ENCODE measurements around the gene CERT1.
A peak's percentile ranks its signal among the peaks of the same experiment; 100 is the strongest.

CERT1 gene

DNA sequence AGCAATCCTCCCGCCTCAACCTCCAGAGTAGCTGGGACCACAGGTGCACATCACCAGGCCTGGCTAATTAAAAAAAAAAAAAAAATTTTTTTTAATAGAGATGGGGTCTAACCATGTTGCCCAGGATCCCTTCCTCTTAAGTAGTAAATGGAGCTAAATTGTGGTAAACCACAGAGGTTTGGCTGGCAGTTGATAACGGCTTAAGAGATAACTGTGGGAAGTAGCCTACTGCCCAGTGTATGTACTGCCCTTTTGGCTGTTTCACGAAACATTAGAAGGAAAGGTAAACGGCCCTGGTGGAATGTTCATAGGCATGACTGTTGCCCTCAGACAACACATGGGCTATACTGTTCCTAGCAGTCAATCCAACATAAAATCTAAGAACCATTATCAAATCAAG is 130.0 kb downstream of the CERT1 start:
- no peak for DNase-seq

DNA sequence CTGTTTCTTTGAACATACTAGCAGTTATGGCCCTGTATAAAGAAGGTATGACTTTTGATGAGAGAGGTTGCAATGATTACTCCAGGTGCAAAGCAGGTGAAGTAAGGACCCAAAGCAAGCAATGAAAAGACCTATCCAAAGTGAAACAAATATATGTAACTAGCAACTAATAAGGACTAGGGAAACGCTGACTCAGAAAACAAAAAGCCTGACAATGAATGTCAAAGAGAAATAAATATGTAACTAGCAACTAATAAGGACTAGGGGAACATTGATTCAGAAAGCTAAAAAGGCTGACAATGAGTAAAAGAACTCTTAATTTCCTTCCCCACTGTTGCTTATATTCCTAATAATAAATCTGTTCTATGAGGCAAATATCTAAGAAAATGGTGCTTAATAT is 131.3 kb downstream of the CERT1 start:
- DNase-seq = no peak

DNA sequence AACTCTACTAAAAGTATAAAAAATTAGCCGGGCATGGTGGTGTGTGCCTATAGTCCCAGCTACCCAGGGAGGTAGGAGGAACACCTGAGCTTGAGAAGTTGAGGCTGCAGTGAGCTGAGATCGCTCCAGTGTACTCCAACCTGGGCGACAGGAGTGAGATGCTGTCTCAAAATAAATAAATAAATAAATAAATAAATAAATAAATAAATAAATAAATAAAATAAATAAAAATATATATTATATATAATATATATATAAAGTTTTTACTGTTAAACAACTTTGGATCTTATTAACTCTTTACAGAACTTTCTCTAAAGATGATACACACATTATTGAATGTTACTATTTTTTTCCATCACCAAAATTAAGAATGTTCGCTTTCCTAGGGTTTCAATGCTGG is 136.0 kb downstream of the CERT1 start:
- DNase-seq = no peak

GRCh38 chr5:75374394-75374814 is 137.0 kb downstream of the CERT1 start:
- DNase-seq = no peak

DNA sequence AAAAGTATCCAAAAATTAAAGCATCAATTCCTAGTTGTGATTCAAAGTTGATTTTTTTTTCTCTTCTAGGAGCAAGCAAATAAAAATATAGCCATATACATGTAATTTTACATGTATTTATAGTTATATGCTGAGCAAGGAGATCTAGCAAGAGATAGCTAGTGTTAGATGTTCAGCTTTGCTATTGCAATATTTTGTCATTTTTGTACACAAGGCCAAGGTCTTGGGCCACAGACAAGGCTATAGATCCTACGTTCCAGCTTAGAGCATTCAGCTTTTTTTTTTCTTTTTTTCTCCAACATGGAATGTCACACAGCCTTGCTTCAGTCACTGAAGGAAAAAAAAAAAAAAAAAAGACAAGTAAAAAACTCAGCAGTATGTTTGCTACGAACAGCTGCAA is 137.6 kb downstream of the CERT1 start:
- no peak for DNase-seq

GRCh38 chr5:75368391-75368790 is 143.0 kb downstream of the CERT1 start:
- DNase-seq = no peak

- DNase-seq = no peak
Measured at GRCh38 chr5:75367401-75367800, 144.0 kb downstream of the CERT1 start.

- peak; percentile 12 for DNase-seq
Measured at GRCh38 chr5:75366787-75367186, 144.6 kb downstream of the CERT1 start.

DNA sequence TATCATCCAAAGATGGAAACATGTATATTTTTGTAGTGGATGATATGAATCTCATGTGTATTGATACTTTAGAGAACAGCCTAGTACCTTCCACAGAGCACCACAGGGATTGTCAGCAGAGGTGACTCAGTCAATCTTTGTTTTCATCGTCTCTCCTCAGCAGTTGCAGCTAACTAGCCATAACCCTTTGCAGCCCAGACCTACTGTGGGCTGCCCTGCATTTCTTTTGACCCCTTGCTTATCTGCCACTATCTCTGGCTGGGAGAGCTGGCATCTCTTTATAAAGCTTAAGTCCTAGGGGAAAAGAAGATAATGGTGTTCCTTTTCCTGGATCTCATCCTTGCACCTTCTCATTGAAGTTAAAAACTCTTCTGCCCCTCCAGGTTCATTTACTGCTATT is 145.7 kb downstream of the CERT1 start:
- DNase-seq = no peak

GRCh38 chr5:75364571-75365280 is 146.7 kb downstream of the CERT1 start:
- no peak for DNase-seq

- no peak for DNase-seq
Measured at GRCh38 chr5:75363726-75364495, 147.5 kb downstream of the CERT1 start.

DNA sequence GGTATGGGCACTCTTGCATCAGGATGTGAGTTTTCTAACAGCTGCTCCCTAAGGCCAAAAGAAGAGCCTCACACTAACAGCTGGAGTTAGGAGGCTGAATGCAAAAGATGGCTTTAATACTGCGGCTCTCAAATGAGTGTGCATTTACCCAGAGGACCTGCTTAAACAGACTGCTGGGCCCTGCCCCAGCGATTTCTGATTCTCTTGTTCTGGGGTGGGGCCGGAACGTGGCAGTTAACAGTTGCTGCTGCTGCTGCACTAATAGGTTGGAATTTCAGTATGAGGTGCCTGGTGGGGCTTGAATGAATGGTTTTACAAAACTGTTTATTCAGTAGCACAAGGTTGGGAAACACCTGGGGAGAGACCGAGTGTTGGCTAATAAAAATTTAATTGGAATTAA is 148.3 kb downstream of the CERT1 start:
- DNase-seq = no peak

- DNase-seq = no peak
Measured at GRCh38 chr5:75362474-75362975, 148.9 kb downstream of the CERT1 start.

- DNase-seq = no peak
Measured at GRCh38 chr5:75361310-75361709, 150.1 kb downstream of the CERT1 start.

DNA sequence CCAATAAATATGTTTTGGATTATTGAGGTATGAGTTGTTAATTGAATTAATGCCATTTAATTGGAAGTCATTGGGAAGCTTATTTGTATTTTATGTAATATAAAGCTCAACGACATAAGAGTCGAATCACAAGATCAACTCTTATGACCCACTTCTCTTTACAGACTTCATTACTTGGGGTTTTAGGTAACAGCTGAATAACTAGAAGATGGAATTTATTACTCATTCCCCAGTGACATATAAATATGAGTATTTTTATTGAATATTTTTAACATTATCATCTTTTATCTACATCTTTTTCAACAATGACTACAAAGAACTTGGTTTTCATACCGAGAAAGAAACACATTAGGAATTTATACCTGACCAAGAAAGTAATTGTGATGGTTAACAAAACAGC is 153.3 kb downstream of the CERT1 start:
- DNase-seq = no peak

DNA sequence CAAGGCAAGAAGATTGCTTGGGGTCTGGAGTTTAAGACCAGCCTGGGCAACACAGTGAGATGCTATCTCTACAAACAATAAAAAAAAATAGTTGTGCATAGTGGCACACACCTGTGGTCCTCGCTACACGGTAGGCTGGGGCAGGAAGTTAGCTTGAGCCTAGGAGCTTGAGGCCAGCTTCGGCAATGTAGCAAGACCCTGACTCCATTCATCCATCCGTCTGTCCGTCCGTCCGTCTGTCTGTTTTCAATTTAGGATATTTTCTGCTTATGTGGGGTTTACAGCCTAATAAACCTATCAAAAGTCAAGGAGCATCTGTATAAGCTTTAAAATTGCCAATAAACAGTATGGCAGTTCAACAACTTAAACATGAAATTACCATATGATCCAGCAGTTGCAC is 154.7 kb downstream of the CERT1 start:
- DNase-seq = no peak

GRCh38 chr5:75355236-75355635 is 156.2 kb downstream of the CERT1 start:
- no peak for DNase-seq

GRCh38 chr5:75351139-75351926 is 160.1 kb downstream of the CERT1 start:
- peak; percentile 41 for DNase-seq

GRCh38 chr5:75349663-75350062 is 161.8 kb downstream of the CERT1 start:
- DNase-seq = no peak

GRCh38 chr5:75348241-75348640 is 163.2 kb downstream of the CERT1 start:
- DNase-seq = no peak

GRCh38 chr5:75342836-75343235 is 168.6 kb downstream of the CERT1 start:
- no peak for DNase-seq

DNA sequence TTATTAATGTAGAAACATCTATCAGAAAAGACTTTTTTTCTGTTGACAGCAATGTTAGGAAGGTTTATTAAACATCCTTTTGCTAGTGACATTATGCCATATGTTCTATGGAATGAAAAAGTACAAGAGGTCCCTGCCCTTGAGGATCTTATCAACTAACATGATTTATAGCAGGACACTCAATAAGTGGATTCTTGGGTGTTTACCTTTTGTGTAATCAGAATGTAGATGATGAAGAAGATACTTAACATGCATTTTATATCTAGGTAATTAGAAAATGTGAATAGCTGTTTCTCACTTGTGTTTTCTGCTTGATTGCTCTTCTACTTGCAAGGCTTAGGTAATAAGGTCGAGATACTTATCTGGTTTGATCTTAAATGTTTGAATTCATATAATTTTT is 169.5 kb downstream of the CERT1 start:
- no peak for DNase-seq

- no peak for DNase-seq
Measured at GRCh38 chr5:75340714-75341478, 170.5 kb downstream of the CERT1 start.

Measured in activated CD4-positive, alpha-beta T cell treated with anti-CD3 and anti-CD28 coated beads, Interleukin-2, amount 50 U/mL, for 16 hours (primary cell).